Immature natural killer cell (primary cell): ENCODE measurements around the gene DPAGT1. TPM values are rescaled to one million over a fixed set of nuclear protein-coding genes. Genes with fewer than 3 reads are reported as not detected.

Source experiments
- DNase-seq, 3 donors: peaks; one replicate each; pipeline ENCODE4 v3.0.0; 2022; ENCODE audit warnings: mixed read lengths in 1 of 3
- H3K27ac Mint-ChIP-seq, 6 donors: one replicate each; pipeline ENCODE4 v1.8.0; 2020; ENCODE audit warnings: mixed read lengths in 6 of 6, mild to moderate bottlenecking in 5 of 6, inconsistent platforms in 4 of 6, moderate library complexity in 3 of 6
- H3K27me3 Mint-ChIP-seq, 3 donors: one replicate each; pipeline ENCODE4 v1.8.0; 2020 to 2021; ENCODE audit warnings: low read depth in 3 of 3, mild to moderate bottlenecking in 3 of 3, mixed read lengths in 3 of 3, moderate library complexity in 3 of 3, inconsistent platforms in 1 of 3
- H3K36me3 Mint-ChIP-seq, 3 donors: one replicate each; pipeline ENCODE4 v1.8.0; 2020; ENCODE audit warnings: mixed read lengths in 3 of 3, inconsistent platforms in 2 of 3, mild to moderate bottlenecking in 2 of 3
- H3K4me1 Mint-ChIP-seq, 2 donors: one replicate each; pipeline ENCODE4 v1.8.0; 2020; ENCODE audit warnings: inconsistent platforms in 2 of 2, mild to moderate bottlenecking in 2 of 2, mixed read lengths in 2 of 2, moderate library complexity in 1 of 2
- H3K4me3 Mint-ChIP-seq, 5 donors: one replicate each; pipeline ENCODE4 v1.8.0; 2020; ENCODE audit warnings: mild to moderate bottlenecking in 5 of 5, mixed read lengths in 5 of 5, inconsistent platforms in 3 of 5, moderate library complexity in 3 of 5
- H3K9me3 Mint-ChIP-seq, 6 donors: one replicate each; pipeline ENCODE4 v1.8.0; 2020; ENCODE audit warnings: mild to moderate bottlenecking in 6 of 6, mixed read lengths in 6 of 6, inconsistent platforms in 4 of 6, moderate library complexity in 3 of 6
- polyA plus RNA-seq, 3 donors: library from polyadenylated mRNA; unstranded; fragments of 300-500 nt; fragmentation: Illumina TruSeq; gene quantifications; one replicate each; pipeline ENCODE4 v1.2.3, GENCODE V29; 2021

The DPAGT1 gene
- polyA plus RNA-seq, 3 donors from 2014 or later = 23.7 to 47.4 (median 44.5) TPM

- Mint-ChIP-seq H3K4me1 (peaks cover 28 to 41% of the 10 kb centered on the region in 2 donors), H3K36me3 (peaks cover 3 to 10% (median 8%) of the 10 kb centered on the region in 3 donors), H3K9me3 (no peaks in the 10 kb centered on the region), H3K4me3 (peak overlapping the region; percentile 88 to 98 (median 95)), H3K27me3 (peaks cover 3 to 6% (median 5%) of the 10 kb centered on the region in 3 donors), H3K27ac (peak overlapping the region; percentile 85 to 96 (median 90))
- no peak for DNase-seq
Measured at GRCh38 chr11:119121811-119122124, 20.1 kb upstream of the DPAGT1 start.

GRCh38 chr11:119121008-119121810, 19.6 kb upstream of the DPAGT1 start, which contains the start of gene HINFP:
Gene HINFP, plus strand, starts transcription at chr11:119121580. Its CDS starts 5,365 bp downstream, at chr11:119126945.
- Mint-ChIP-seq H3K4me1 (peaks cover 28 to 41% of the 10 kb centered on the region in 2 donors), H3K27me3 (peaks cover 3 to 6% (median 5%) of the 10 kb centered on the region in 3 donors), H3K36me3 (peaks cover 3 to 10% (median 7%) of the 10 kb centered on the region in 3 donors), H3K4me3 (peak within 1 kb of the TSS; percentile 88 to 98 (median 95)), H3K9me3 (no peaks in the 10 kb centered on the region), H3K27ac (peak within 1 kb of the TSS; percentile 85 to 96 (median 90))
- peak; percentile 98 to 99 (median 99) for DNase-seq

- Mint-ChIP-seq H3K27me3 (peaks cover 5 to 6% (median 6%) of the 10 kb centered on the region in 3 donors), H3K27ac (peak overlapping the region; percentile 85 to 96 (median 90)), H3K4me1 (peaks cover 28 to 42% of the 10 kb centered on the region in 2 donors), H3K36me3 (peaks cover 3 to 10% (median 8%) of the 10 kb centered on the region in 3 donors), H3K4me3 (peak overlapping the region; percentile 88 to 98 (median 95)), H3K9me3 (no peaks in the 10 kb centered on the region)
- no peak for DNase-seq
Measured at GRCh38 chr11:119120639-119121007, 19.0 kb upstream of the DPAGT1 start.

- peaks cover 31 to 43% of the 10 kb centered on the region in 2 donors for H3K4me1 Mint-ChIP-seq
- H3K27me3 Mint-ChIP-seq = peaks cover 5 to 6% (median 6%) of the 10 kb centered on the region in 3 donors
- peaks cover 9 to 13% (median 11%) of the 10 kb centered on the region in 3 donors for H3K36me3 Mint-ChIP-seq
- no peak overlapping the region for H3K4me3 Mint-ChIP-seq
- H3K27ac Mint-ChIP-seq = no peak overlapping the region
- H3K9me3 Mint-ChIP-seq = no peaks in the 10 kb centered on the region
- DNase-seq = no peak
Measured at GRCh38 chr11:119118946-119119345, 17.3 kb upstream of the DPAGT1 start.

GRCh38 chr11:119118227-119118626, 16.6 kb upstream of the DPAGT1 start:
- H3K4me1 Mint-ChIP-seq = peaks cover 30 to 41% of the 10 kb centered on the region in 2 donors
- H3K4me3 Mint-ChIP-seq = no peak overlapping the region

GRCh38 chr11:119117004-119117706, 15.5 kb upstream of the DPAGT1 start:
- H3K4me3 Mint-ChIP-seq = no peak overlapping the region
- peaks cover 4 to 9% (median 5%) of the 10 kb centered on the region in 3 donors for H3K27me3 Mint-ChIP-seq
- no peak for DNase-seq
- H3K27ac Mint-ChIP-seq = peak overlapping the region in 1 of 6 donors; percentile 9
- H3K4me1 Mint-ChIP-seq = peaks cover 21 to 30% of the 10 kb centered on the region in 2 donors
- H3K9me3 Mint-ChIP-seq = no peaks in the 10 kb centered on the region
- H3K36me3 Mint-ChIP-seq = peaks cover 6 to 18% (median 7%) of the 10 kb centered on the region in 3 donors

More at GRCh38 chr11:119118227-119118626, 16.6 kb upstream of the DPAGT1 start:
- Mint-ChIP-seq H3K27me3 (peaks cover 5 to 6% (median 6%) of the 10 kb centered on the region in 3 donors), H3K36me3 (peaks cover 9 to 12% (median 9%) of the 10 kb centered on the region in 3 donors), H3K9me3 (no peaks in the 10 kb centered on the region), H3K27ac (no peak overlapping the region)
- DNase-seq = no peak

GRCh38 chr11:119116601-119117000, 14.9 kb upstream of the DPAGT1 start:
- peaks cover 15 to 24% of the 10 kb centered on the region in 2 donors for H3K4me1 Mint-ChIP-seq
- H3K27ac Mint-ChIP-seq = peak overlapping the region in 1 of 6 donors; percentile 17

GRCh38 chr11:119116235-119116594, 14.6 kb upstream of the DPAGT1 start:
- peaks cover 2 to 9% (median 2%) of the 10 kb centered on the region in 3 donors for H3K27me3 Mint-ChIP-seq
- peaks cover 10 to 23% (median 14%) of the 10 kb centered on the region in 3 donors for H3K36me3 Mint-ChIP-seq
- H3K4me1 Mint-ChIP-seq = peaks cover 15 to 20% of the 10 kb centered on the region in 2 donors
- H3K27ac Mint-ChIP-seq = peak overlapping the region in 1 of 6 donors; percentile 17
- H3K9me3 Mint-ChIP-seq = no peaks in the 10 kb centered on the region
- H3K4me3 Mint-ChIP-seq = no peak overlapping the region
- no peak for DNase-seq

More at GRCh38 chr11:119116601-119117000, 14.9 kb upstream of the DPAGT1 start:
- no peak for DNase-seq
- Mint-ChIP-seq H3K27me3 (peaks cover 4 to 9% (median 5%) of the 10 kb centered on the region in 3 donors), H3K36me3 (peaks cover 10 to 20% (median 11%) of the 10 kb centered on the region in 3 donors), H3K4me3 (no peak overlapping the region), H3K9me3 (no peaks in the 10 kb centered on the region)

GRCh38 chr11:119115484-119116234, 14.0 kb upstream of the DPAGT1 start:
- Mint-ChIP-seq H3K9me3 (no peaks in the 10 kb centered on the region), H3K36me3 (peaks cover 10 to 23% (median 14%) of the 10 kb centered on the region in 3 donors), H3K27ac (peak overlapping the region in 5 of 6 donors; percentile 3 to 72 (median 49)), H3K27me3 (peaks cover under 1 to 6% (median 1%) of the 10 kb centered on the region in 3 donors), H3K4me1 (peaks cover 10 to 17% of the 10 kb centered on the region in 2 donors), H3K4me3 (peak overlapping the region in 1 of 5 donors; percentile 22)
- no peak for DNase-seq

GRCh38 chr11:119114351-119114750, 12.7 kb upstream of the DPAGT1 start:
- H3K27me3 Mint-ChIP-seq = peaks cover 0 to 6% (median 0%) of the 10 kb centered on the region in 3 donors
- DNase-seq = no peak
- peaks cover 8 to 23% of the 10 kb centered on the region in 2 donors for H3K4me1 Mint-ChIP-seq
- H3K36me3 Mint-ChIP-seq = peaks cover 10 to 23% (median 14%) of the 10 kb centered on the region in 3 donors
- no peaks in the 10 kb centered on the region for H3K9me3 Mint-ChIP-seq
- H3K27ac Mint-ChIP-seq = no peak overlapping the region
- H3K4me3 Mint-ChIP-seq = no peak overlapping the region

GRCh38 chr11:119113716-119114115, 12.1 kb upstream of the DPAGT1 start:
- Mint-ChIP-seq H3K27ac (no peak overlapping the region), H3K27me3 (peaks cover 0 to 7% (median 0%) of the 10 kb centered on the region in 3 donors), H3K4me3 (no peak overlapping the region), H3K36me3 (peaks cover 10 to 23% (median 14%) of the 10 kb centered on the region in 3 donors), H3K9me3 (no peaks in the 10 kb centered on the region), H3K4me1 (peaks cover 14 to 30% of the 10 kb centered on the region in 2 donors)
- no peak for DNase-seq

- DNase-seq = no peak
- Mint-ChIP-seq H3K27me3 (peaks cover 0 to 8% (median 2%) of the 10 kb centered on the region in 3 donors), H3K27ac (no peak overlapping the region), H3K4me3 (no peak overlapping the region), H3K36me3 (peaks cover 10 to 23% (median 14%) of the 10 kb centered on the region in 3 donors), H3K9me3 (no peaks in the 10 kb centered on the region), H3K4me1 (peaks cover 23 to 38% of the 10 kb centered on the region in 2 donors)
Measured at GRCh38 chr11:119112314-119113020, 10.8 kb upstream of the DPAGT1 start.
